ENCODE measurements around the gene PTPRT.

The PTPRT gene

DNA sequence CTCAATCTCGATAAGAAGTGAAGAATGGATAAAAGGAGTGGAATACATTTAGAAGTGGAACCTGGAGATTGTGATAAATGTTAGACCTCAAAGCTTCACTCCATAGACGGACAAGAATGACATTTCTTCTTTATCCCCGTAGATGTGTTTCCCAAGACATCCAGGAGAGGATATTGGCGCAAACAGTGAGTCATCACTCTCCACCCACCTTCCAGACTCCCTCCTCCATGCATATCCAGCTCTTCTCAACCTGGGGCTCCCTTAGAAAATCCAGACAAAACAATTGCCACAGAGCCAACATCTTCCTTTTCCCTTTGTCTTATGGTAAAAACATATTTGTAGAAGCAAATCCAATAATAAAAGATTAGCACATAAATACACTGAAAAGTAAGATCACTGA, 586.1 kb downstream of the PTPRT start:
- DNase-seq: no peak

DNA sequence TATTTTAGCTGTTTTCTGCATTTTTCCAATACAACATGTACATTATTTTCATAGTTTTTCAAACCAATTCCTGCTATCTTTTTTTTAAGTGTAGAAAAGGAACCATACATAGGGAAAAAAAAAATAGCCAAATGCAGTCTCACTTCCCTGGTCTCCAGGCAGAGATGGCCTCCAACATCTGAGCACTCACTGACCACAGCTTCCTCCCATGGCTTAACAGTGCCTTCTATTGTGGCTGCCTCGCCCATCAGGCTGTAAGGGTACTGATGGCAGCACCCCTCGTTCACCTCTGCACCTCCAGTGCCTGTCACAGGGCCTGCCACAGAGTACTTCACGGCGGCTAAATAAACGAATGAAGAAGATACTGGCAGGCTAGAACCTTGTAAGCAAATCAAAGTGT, 591.1 kb downstream of the PTPRT start:
- DNase-seq: no peak

GRCh38 chr20:42595625-42596024, 594.1 kb downstream of the PTPRT start:
- DNase-seq: no peak

DNA sequence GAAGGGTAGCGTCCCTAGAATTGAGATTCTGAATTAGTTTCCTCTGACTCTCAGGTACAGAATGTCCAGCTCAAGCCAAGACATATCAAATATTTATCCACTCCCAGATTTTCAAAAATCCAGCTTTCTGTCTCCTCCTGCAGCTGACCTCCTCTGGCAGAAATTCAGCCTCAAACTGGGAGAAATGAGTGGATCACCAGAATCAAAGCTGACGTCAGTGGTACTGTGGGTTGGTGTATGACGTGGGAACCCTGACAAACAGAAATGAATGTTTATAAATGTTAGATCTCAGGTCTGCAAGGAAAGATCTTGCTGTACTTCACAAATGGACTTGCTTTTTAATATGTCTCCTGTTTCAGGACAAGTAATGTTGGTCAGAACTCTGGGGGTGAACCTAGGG, 595.0 kb downstream of the PTPRT start:
- DNase-seq: no peak

- no peak for DNase-seq
Observed at GRCh38 chr20:42594011-42594410, 595.7 kb downstream of the PTPRT start.

GRCh38 chr20:42589976-42590639, 599.6 kb downstream of the PTPRT start:
- no peak for DNase-seq

- DNase-seq: no peak
Observed at GRCh38 chr20:42588847-42589246, 600.9 kb downstream of the PTPRT start.

DNA sequence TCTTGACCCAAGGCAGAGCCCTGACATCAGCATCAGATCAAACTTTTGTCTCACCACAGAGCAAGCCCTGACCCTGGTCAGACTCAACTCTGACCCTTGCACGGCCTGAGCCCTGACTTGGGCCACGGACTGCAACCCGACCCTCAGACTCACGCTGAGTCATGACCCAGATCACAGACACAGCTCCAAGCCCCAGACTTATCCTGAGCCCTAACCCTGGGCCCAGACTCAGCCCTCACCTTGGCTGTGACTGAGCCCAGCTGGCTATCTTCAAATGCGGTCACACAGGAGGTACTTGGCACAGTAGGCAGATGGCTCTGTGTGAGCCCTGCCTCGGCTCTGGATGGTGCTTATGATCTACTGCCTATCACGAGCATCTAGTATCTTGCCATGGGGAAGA, 602.3 kb downstream of the PTPRT start:
- no peak for DNase-seq

GRCh38 chr20:42581311-42581710, 608.4 kb downstream of the PTPRT start:
- DNase-seq: no peak

GRCh38 chr20:42576167-42576566, 613.5 kb downstream of the PTPRT start:
- DNase-seq: no peak

GRCh38 chr20:42572320-42573016, 617.2 kb downstream of the PTPRT start:
- DNase-seq: no peak

GRCh38 chr20:42567409-42567808, 622.3 kb downstream of the PTPRT start:
- DNase-seq: no peak

- DNase-seq: no peak
Observed at GRCh38 chr20:42565235-42565995, 624.3 kb downstream of the PTPRT start.

GRCh38 chr20:42559665-42560064, 630.0 kb downstream of the PTPRT start:
- DNase-seq: no peak

GRCh38 chr20:42556575-42556974, 633.1 kb downstream of the PTPRT start:
- no peak for DNase-seq

GRCh38 chr20:42553374-42553773, 636.3 kb downstream of the PTPRT start:
- DNase-seq: no peak

- DNase-seq: no peak
Observed at GRCh38 chr20:42549496-42549895, 640.2 kb downstream of the PTPRT start.

DNA sequence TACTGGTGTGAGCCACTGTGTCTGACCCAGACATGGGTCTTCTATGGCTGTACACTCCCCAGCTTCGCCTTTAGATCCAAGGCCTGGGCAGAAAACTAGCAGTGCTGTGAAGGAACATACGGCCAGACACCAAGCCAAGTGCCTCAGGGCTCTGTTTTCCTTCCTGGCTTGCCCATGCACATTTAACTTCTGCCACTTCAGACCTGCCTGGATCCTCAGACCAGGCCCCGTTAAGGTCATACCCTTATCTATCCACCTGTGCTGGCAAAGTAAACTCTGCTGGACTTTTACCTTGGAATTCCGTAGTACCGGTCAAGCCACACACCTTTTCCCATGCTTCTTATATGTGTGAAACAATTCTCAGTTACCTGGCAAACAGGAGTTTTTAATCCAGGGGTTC, 644.8 kb downstream of the PTPRT start:
- no peak for DNase-seq

DNA sequence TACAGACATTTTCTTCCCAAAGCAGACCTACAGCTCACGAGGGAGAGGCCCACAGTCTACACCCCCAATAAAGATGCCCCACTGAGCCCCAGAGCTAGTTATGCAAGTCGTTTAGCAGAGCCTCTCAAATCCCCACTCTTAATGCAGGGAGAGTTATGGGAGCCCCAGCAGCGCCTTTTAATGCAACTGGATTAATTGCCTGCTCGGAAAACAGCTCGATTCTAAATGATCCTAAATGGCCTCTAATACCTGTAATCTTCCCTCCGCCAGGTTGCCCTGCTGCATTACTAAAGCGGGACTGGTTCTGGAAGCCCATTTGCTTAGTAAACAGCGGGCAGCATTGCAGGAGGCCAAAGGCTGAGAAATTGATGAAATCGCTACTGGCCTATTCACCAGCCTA, 656.9 kb downstream of the PTPRT start:
- no peak for DNase-seq

GRCh38 chr20:42531508-42531961, 658.2 kb downstream of the PTPRT start:
- no peak for DNase-seq

GRCh38 chr20:42530855-42531448, 658.8 kb downstream of the PTPRT start:
- DNase-seq: no peak

DNA sequence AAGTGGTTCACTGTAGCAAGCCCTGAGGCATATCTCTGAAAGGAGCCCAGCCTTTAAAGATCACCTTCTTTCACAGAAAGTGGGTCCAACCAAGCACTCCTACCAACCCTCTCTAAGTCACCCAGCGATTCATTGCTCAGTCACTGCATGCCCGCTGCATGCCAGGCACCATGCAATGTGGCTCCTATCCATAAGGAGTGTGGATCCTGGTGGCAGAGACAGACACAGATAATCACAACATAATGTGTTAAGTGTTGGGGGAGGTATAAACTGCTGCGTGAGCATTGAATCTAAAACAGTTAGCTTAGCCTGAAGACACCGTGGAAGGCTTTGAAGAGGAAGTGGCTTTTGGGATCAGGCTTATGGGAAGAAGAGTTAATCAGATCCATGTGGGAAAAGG, 659.5 kb downstream of the PTPRT start:
- DNase-seq: no peak

DNA sequence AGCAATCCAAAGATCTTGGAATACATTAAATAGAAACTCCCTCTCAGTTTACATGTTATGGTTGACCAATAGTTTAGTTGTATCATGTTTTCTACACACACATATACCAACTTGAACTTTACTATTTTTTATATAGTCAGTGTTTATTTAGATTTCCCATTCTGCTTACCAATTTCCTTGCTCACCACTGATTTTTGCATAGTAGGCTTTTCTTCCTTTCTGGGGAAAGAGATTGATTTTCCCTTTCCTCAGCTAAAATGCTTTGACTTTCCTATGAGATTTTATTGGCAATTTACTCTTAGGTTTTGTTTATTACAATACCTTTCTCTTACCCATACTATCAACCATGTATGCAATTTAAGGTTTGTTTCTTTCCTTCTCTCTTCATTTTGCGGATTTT, 665.6 kb downstream of the PTPRT start:
- DNase-seq: no peak

- no peak for DNase-seq
Observed at GRCh38 chr20:42516692-42517091, 673.0 kb downstream of the PTPRT start.
